GM19397 (cell line): ENCODE results near the gene KLK15.
A peak's percentile ranks its signal among the peaks of the same experiment; 100 is the strongest.

Source experiments
- ATAC-seq: cut with Tn5 transposase; IDR thresholded peaks from one replicate; pipeline ENCODE4 v1.9.1; 2021; ENCODE audit warnings: mild to moderate bottlenecking, moderate library complexity; ENCODE audit not compliant: unreplicated experiment

The KLK15 gene

DNA sequence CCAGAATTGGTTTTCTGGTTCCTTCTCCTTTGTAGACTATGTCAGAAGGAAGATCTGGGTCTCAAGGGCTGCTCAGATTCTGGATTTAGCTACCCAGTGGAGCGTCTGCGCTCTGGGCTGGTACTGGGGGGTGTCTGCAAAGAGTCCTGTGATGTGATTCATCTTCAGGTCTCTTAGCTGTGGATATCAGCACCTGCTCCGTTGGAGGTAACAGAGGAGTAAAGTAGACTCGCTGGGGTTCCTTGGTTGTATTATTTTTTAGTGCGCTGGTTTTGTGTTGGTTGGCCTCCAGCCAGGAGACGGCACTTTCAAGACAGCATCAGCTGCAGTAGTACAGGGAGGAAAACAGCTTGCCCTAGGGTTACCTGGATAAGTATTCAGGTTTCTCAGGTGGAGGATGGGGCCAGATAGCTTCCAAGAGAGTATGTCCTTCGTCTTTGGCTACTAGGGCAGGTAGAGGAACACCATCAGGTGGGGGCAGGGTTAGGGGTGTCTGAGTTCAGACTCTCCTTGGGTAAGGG is 10.4 kb upstream of the KLK15 start:
- no peak for ATAC-seq

DNA sequence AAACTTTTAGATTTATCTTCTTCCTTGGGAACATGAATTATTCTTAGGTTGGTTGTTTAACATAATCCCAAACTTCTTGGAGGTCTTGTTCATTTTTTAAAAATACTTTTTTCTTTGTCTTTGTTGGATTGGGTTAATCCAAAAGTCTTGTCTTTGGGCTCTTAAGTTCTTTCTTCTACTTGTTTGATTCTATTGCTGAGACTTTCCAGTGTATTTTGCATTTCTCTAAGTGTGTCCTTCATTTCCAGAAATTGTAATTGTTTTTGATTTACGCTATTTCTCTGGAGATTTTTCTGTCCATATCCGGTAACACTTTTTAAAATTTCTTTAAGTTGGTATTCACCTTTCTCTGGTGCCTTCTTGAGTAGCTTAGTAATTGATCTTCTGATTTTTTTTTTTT is 9.8 kb upstream of the KLK15 start:
- no peak for ATAC-seq

DNA sequence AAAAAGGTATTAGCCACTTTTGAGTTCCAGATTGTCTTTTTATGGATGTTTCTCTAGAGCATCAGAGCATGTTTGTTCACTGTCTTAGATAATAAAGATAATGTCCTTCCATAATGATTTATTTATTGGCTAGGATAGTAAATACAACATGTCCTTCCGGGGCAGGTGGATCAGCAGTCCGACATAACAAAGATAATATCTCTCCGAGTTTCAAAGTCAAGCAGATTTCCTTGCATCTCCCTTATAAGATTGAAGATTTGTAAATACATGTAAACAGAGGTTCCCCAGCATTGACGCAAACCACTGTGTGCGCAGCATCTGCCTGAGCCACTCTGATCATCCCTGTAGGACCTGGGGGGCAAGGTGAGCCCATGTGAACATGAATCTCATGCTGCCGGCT is 8.8 kb upstream of the KLK15 start:
- no peak for ATAC-seq

DNA sequence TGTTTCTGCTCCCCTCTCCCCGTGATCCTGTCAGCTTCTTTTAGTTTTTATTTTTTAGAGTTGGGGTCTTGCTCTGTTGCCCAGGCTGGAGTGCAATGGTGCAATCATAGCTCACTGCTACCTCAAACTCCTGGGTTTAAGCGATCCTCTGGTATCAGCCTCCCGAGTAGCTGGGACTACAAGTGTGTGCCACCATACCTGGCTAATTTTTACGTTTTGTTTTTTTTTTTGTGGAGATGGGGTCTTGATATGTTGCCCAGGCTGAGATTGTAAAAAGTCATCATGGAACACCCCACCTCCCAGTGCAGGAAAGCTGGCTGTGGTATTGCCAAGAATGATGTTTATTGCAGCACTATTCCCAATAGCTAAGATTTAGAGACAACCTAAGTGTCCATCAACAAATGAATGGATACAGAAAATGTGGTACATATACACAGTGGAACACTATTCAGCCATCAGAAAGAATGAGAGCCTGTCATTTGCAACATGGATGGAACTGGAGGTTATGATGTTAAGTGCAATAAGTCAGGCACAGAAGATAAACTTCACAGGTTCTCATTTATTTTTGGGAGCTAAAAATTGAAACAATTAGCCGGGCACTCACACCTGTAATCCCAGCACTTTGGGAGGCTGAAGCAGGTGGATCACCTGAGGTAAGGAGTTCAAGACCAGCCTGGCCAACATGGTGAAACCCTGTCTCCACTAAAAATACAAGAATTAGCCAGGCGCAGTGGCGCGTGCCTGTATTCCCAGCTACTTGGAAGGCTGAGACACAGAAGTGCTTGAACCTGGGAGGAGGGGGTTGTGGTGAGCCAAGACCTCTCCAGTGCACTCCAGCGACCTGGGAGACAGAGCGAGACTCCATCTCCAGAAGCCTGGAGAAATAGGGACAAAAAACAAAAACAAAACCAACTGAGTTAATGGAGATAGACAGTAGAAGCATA is 6.6 kb upstream of the KLK15 start:
- no peak for ATAC-seq

DNA sequence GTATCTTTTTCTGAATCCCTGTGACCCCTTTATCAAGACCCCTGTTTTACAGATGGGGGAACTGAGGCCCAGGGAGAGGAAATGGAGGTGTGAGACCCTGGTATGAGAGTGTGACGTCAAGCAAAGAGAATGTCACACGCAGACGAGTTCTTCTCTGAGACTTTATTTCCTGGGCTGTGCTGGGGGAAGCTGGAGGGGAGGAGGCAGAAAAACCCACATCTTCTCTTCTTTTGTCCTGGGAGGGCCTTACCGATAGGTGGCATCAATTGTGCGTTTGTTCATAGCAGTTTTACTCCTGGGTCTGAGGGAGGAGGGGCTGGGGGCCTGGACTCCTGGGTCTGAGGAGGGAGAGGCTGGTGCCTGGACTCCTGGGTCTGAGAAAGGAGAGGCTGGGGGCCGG is 4.9 kb upstream of the KLK15 start:
- no peak for ATAC-seq

DNA sequence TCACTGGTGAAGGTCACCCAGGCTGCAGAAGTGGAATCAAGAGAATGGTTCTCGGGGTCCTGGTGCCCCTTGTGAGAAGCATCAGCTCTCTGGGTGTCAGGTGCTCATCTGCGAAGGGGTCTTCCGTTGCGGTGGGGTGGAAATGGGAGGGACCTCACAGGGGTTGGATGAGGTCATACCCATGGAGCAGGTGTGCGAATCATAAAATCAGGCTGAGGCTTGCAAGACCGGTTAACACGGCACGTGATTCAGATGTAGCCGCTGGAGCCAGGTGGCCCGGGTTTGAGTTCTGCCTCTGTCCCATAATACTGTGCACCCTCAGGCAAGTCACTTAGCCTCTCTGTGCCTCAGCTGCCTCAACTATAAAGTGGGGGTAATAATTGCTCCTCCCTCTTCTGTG is 3.9 kb upstream of the KLK15 start:
- no peak for ATAC-seq

GRCh38 chr19:50836543-50837195 is 3.3 kb upstream of the KLK15 start:
- no peak for ATAC-seq

- peak; percentile 80 for ATAC-seq
These were observed 2.6 kb upstream of the KLK15 start for GRCh38 chr19:50835785-50836542.

GRCh38 chr19:50835103-50835784 is 1.9 kb upstream of the KLK15 start:
- ATAC-seq: no peak

- no peak for ATAC-seq
These were observed 411 bp upstream of the KLK15 start for GRCh38 chr19:50833802-50834167.

DNA sequence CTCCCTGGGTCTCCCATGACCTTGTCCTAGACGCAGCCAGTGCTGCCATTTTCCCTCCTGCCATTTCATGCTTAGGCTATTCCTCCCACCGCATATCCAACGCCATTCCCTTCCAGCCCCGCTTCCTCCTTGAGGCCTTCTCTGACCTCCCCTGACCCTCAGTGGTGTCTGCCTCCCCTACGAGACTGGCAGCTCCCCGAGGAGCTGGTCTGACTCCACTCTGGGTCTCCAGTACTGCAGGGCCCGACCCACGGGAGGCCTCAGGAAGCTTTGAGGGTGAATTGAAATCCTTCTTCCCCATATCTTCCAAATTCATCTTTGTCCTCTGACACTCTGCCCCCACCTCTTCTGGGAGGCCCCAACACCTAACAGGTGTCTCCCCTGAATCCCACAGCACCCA is 708 bp downstream of the KLK15 start:
- no peak for ATAC-seq

DNA sequence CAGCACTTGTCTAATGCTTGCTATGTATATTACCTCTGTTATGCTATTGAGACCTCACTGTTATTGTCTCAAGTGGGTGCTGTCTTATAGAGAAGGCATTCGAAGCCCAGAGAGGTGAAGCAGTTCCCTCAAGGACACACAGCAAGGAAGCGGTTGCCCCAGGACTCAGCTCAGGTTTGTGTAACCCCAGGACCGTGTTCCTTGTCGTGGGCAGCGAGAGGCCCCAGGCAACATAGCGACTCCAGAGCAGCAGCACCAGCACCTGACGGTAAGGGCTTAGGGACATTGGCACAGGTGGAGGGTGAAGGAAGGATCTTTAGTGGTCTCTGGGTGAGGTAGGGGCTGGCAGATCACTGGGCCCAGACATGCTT is 2.4 kb downstream of the KLK15 start:
- no peak for ATAC-seq

DNA sequence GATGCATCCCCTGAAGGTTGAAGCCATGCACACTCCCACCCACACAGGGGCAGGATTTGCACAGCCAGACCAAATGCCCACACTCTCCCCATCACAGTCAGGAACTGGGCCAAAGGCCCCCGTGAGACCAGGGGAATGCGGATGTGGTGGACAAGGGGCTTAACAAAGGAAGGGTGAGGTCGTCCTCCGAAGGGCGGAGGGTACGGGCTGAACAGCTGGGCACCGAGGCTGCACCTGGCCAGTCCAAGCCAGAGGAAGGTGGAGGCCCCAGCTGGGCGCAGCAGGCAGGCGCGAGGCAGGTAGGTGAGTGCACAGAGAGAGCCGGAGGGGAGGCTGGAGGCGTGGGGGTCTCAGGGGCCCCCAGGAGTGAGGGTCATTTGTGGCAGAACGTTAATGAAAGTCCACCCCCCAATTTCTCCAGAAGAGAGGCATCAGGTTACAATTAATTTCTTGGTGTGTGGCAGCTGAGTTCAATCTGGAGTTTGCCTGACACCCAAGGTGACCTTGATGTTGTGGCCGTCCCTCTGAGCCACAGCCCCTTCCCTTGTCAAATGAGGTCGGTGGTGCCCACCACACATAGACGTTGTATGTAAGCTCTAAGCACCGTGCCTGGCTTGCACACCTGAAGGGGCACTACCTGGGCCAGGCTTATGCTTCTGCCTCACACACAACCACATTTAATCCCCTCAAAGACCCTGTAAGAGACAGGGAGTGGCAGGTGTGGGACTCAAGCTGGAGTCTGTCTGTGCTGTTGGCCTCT is 2.9 kb downstream of the KLK15 start:
- no peak for ATAC-seq

GRCh38 chr19:50829801-50830200 is 3.6 kb downstream of the KLK15 start:
- ATAC-seq: no peak

DNA sequence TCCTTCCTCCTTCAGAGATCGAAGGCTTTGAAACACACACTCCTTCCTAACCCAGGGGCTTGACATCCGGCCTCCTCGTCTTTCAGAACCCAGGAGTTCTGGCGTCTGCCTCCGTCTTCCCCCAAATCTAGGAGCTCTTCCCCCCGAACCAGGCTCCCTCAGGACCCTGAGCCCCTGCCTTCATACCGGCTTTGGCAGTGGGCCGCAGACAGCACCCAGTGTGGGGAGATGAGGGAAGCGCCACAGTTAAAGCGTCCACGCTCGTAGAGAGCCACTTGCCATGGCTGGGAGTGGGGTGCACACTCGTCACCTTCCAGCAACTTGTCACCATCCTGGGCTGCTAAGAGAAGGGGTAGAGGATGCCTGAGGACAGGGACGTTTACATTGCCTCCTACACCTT is 5.9 kb downstream of the KLK15 start:
- no peak for ATAC-seq

DNA sequence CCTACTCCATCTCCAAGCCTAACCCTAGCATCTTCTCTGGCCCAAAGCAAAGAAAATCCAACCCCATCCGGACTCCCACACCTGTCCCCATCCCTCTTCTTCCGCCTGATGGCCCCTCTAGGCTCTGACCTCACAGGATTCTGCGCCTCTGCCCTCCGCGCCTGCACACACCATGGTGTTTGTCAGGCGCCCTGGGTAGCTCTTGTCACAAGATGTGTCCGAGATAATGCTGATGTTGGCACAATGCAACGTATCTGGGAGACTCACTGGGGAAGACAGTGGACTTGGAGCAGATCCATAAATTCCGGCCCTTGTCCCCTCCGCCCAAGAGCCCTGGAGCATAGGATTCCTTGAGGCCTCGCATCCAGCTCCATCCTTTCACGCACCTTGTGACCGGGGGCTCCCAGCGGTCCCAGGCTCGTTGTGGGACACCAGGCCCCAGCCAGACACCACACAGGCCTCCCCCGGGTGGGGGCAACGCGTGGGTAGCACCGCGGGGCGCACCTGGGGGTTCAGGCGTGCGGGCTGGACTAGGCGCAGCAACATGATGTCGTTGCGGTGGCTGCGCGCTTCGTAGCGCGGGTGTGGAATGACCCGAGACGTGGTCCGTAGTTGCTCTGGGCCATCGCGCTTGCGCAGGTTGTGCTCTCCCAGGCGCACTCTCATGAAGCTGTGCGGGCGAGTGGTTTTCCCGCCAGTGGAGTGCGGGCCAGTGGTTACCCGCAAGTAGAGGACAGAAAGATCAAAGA is 6.7 kb downstream of the KLK15 start:
- no peak for ATAC-seq

DNA sequence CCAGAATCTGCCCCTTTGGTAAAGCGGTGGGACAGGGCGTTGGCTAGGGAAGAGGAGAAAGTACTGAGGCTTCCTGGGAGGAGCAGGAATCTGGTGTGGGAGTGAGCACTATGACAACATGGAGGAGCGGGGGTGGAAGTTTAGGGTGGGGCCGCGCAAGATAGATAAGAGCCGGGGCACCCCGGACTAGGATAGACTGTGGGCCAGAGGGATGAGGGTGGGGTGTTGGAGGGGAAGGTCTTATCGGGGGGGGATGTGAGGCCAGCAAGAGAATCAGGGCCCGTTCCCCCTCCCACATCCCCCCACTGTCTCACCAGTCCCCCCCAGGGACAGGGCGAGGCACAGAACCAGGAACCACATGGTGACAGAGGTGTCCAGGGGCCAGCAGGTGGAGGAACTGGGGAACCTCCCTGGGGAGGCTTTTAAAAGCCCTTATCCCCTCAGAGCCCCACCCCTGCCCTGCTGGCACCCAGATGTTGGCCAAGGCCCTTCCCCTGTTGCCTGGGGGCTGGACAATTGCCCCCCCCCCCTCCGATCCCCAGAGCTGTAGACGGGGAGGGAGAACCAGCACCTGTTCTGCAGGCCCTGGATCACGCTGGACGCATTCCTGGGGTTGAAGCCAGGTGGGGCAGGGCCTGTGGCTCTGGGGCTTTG is 9.9 kb downstream of the KLK15 start, which contains the start of gene KLK1:
Gene KLK1, minus strand, starts transcription at position 399 of the 654 bp plus-strand sequence. Its CDS starts 39 bp downstream, at position 360.
- no peak for ATAC-seq

DNA sequence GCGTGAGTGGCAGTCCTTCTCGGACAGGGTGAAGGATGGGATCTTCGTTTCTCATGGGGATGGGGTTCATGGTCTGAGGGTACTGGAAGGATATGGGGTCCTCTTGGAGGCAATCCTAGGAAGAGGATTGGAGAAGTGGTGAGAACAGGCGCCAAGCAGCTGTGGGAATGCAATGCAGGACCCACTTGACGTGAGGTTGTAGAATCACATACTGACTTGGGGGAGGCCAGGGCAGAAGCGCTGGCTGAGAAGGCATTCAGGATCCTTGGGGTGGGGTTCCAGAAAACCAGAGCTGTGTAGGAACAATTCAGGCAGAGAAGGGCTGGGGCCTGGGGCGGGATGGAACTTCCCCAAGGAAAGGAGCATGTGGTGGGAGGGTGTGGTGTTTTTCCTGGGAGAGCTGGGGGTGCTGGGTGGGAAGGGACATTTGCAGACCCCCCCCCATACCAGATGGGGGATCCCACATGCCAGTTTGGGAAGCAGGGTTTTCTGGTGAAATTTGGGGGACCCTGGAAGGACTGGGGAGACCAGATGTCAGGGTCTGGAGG is 10.6 kb downstream of the KLK15 start:
- no peak for ATAC-seq

DNA sequence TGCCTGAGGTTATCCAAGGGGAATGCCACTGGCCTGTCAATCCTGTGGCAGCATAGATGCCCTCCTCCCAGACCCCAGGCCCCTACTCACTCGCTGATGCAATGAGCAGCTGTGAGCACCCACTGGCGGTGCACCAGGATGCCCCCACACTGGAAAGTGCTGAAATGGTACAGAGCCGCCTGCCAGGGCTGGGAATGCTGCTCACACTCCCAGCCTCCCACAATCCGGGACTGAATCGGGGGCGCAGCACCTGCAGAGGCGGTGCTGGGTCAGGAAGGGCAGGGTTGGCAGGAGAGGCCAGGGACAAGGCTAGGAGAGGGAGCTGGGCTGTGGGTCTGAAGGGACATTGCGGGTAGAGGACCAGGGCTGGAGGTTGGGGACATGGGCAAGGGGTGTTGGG is 11.8 kb downstream of the KLK15 start:
- ATAC-seq: no peak
